H1 (cell line): Measurements from ENCODE around the gene ISM1.

ENCODE experiments used
- SAP30 ChIP-seq: fragments of 300-600 bp; sonication (generic); IDR thresholded peaks from 2 replicates; pipeline ENCODE4 v1.7.1; 2012; ENCODE audit warnings: low read length, moderate library complexity, mild to moderate bottlenecking, inconsistent platforms; ENCODE audit not compliant: insufficient read depth, insufficient replicate concordance
- TF ChIP-seq, protein P1 (sequence below): IDR thresholded peaks from 2 replicates; pipeline ENCODE4 v1.6.1; 2011; ENCODE audit warnings: low read depth, mild to moderate bottlenecking, low read length; ENCODE audit not compliant: insufficient read depth

DNA sequence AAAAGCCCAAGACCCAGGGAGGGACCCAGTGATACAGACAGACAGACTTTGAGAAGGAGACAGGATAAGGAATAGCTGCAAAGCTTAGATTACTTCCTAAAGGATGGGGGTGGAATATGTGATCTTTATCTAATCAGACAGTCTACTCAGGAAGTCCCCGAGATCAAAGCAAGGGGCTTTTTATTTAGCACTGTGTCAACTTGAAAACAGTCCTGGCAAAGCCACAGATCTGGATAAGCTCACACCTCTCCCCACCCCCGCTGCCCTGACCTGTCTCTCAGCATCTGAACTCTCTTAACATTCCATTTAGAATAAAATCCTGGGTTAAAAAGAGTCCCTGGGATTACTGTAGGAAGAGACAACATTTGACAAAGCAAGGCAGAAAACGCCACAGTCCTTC is 101.5 kb downstream of the ISM1 start:
- no peak for TF ChIP-seq SAP30
- TF ChIP-seq, protein P1, sequence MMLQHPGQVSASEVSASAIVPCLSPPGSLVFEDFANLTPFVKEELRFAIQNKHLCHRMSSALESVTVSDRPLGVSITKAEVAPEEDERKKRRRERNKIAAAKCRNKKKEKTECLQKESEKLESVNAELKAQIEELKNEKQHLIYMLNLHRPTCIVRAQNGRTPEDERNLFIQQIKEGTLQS: no peak
